DOHH2 (cell line): ENCODE measurements around the gene GMEB2.

Source experiments
- CTCF ChIP-seq: fragments of 200-600 bp; sonication (generic); IDR thresholded peaks from one replicate; pipeline ENCODE4 v1.5.1; 2014; ENCODE audit warnings: antibody characterized with exemption, mild to moderate bottlenecking, low read depth, low read length; ENCODE audit not compliant: poor library complexity, severe bottlenecking
- EZH2phosphoT487 ChIP-seq: fragments of 200-600 bp; sonication (generic); IDR thresholded peaks from 2 replicates; pipeline ENCODE4 v1.6.1; 2017; ENCODE audit warnings: borderline replicate concordance, mild to moderate bottlenecking, antibody characterized with exemption, low read length, moderate library complexity, mixed read lengths

DNA sequence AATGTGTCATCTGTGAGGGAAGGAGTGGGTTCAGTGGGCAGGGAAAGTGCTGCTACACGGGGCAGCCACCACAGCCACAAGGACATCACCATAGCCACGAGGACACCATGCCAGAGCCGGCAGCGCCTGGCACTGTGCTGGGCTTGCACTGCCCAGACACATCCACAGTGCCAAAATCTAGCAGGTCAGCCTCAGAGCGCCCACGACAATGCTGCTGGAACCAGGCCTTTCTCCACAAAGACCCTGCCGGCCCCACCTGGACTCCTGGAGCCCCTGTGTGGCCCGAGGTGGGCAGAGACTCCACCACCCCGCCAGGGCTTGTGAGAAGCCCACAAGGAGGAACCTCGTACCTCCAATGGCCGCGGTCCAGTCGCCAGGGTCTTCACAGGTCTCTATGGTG is 34.2 kb downstream of the GMEB2 start:
- TF ChIP-seq CTCF (no peak), EZH2phosphoT487 (no peak)
